Germinal center (tissue), 1 donor: Measurements from ENCODE around the gene ZNF705A.
"Not testable (repeated sequence)": the region's sequence is repeated elsewhere in the genome, so short reads cannot be mapped to it uniquely, and the experiment has no call there.

ENCODE experiments used
- DNase-seq: peaks from one replicate; pipeline ENCODE4 v3.0.0; 2012; ENCODE audit warnings: mixed read lengths, low spot score

ZNF705A gene

GRCh38 chr12:8184206-8184605 is 27.4 kb downstream of the ZNF705A start:
- DNase-seq = not testable (repeated sequence)

- not testable (repeated sequence) for DNase-seq
Observed at GRCh38 chr12:8188088-8188487, 31.3 kb downstream of the ZNF705A start.

- not testable (repeated sequence) for DNase-seq
Observed at GRCh38 chr12:8197685-8198308, 41.0 kb downstream of the ZNF705A start.

- not testable (repeated sequence) for DNase-seq
Observed at GRCh38 chr12:8218711-8219382, 62.0 kb downstream of the ZNF705A start.

- DNase-seq = not testable (repeated sequence)
Observed at GRCh38 chr12:8221375-8221774, 64.6 kb downstream of the ZNF705A start.

DNA sequence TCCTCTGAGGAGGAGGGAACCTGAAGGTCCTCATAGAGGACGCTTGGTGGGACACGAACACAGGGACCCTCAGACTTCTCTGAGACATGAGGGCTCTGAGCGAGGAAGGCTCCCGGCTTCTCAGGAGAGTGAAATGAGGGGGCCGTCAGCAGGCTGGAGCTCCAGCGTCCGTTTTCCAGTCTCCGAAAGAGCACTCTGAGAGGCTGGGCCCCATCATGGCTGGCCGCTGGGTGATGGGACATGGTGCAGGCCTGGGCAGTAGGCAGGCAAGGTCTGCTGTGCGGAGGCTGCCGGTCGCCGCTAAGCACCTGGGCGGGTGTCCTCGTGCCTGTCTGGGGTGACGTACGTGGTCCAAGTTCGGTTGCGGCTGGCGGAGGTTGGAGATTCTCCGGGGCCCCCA is 65.0 kb downstream of the ZNF705A start:
- DNase-seq = not testable (repeated sequence)

DNA sequence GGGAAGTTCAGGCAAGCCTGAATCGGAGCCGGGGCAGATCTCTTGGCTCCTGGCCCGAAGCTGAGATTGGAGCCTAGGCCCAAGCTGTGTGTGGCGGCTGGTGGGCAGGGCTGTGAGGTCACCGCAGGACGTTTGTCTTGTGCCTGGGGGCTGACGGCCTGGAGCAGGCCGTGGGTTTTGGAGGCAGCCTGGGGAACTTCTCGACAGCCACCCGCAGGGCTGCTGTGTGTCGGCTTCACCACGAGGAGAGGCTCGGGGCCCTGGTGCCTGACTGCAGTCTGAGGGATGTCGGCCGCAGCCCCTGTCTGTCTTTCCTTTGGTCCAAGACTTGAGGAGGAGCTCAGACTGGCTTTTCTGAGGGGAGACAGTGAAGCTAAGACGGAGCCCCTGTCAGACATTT is 65.5 kb downstream of the ZNF705A start:
- DNase-seq = not testable (repeated sequence)

DNA sequence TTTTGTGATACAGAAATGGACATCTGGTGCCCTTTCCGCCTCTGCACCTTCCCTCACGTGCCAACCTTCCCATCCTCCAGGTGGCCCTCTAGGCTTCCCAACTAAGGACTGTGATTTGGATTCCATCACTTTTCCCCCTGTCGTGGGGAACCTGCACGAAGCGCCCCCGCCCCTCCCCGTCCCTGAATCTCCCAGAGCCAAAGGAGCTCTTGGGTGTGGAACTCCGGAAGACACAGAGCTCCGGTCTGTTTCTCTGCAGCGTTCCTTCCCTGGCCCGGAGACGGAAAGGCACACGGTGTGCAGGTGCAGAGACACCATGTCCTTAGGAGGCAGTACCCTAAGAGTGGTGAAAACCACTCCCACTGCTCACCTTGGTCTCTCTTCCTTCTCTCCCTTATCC is 66.8 kb downstream of the ZNF705A start:
- DNase-seq = not testable (repeated sequence)

GRCh38 chr12:8224782-8225181 is 68.0 kb downstream of the ZNF705A start:
- DNase-seq = not testable (repeated sequence)

DNA sequence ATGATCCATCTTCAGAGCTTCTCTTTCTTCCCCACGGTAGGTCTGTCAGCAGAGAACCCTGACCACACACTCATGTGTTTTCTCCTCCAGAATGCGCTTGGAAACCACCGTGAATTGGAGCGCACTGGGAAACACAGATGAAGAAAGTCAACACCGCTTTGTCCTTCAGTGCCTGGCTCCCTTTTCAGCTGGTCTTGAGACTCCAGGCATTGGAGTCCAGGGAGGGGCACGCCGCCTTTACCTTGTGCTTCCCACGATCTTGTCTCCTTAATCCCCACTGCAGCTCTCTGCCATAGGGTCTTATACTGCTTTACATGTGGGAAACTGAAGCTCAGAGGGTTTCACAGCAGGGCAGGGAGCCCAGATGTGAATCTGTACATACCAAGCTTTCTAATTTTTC is 69.5 kb downstream of the ZNF705A start:
- no peak for DNase-seq

GRCh38 chr12:8226992-8227731 is 70.3 kb downstream of the ZNF705A start, which contains the start of gene FAM90A1:
FAM90A1 (minus strand) TSS chr12:8227618; CDS start chr12:8224832, 2,786 bp downstream.
- not testable (repeated sequence) for DNase-seq

- DNase-seq = not testable (repeated sequence)
Observed at GRCh38 chr12:8227732-8228077, 70.9 kb downstream of the ZNF705A start.

GRCh38 chr12:8228607-8229006 is 71.8 kb downstream of the ZNF705A start:
- DNase-seq = not testable (repeated sequence)

DNA sequence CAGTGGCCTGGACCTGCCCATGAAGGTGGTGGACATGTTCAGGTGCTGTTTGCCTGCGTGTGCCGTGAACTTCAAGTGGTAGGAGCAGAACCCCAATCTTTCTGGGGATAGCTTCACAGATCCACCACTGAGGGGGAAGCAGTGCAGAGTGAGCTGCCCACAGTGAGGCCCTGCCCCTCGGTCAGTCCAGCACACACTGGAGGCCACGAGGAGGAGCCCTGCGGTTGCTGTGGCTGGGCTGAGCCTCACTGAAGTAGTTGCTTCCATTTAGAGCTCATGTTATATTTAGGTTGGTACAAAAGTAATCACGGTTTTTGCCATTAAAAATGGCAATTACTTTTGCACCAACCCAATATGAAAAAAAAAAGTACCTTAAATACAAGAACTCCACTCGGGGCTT is 72.7 kb downstream of the ZNF705A start:
- DNase-seq = not testable (repeated sequence)
